Mesenchymal stem cell (in vitro differentiated cells and primary cell): ENCODE results near the gene APEH.

ENCODE experiments used
- DNase-seq: peaks from one replicate; pipeline ENCODE4 v3.0.0-alpha.2; 2013
- H2AFZ ChIP-seq: one replicate; pipeline ENCODE4 v1.6.1; 2013; ENCODE audit warnings: low read depth, mild to moderate bottlenecking, control low read depth, inconsistent platforms, low read length, moderate library complexity
- H2AK5ac ChIP-seq: 2 replicates; pipeline ENCODE4 v1.6.1; 2013; ENCODE audit warnings: low read length, moderate library complexity, mild to moderate bottlenecking, inconsistent platforms; ENCODE audit not compliant: severe bottlenecking
- H2BK120ac ChIP-seq: one replicate; pipeline ENCODE4 v1.6.1; 2013; ENCODE audit warnings: low read depth, mild to moderate bottlenecking, inconsistent platforms, low read length, moderate library complexity
- H2BK12ac ChIP-seq, 2 experiments: one replicate each; pipeline ENCODE4 v1.6.1; 2013; ENCODE audit warnings: inconsistent platforms in 2 of 2, low read length in 2 of 2, mild to moderate bottlenecking in 2 of 2, moderate library complexity in 2 of 2, control low read depth in 1 of 2
- H2BK15ac ChIP-seq: one replicate; pipeline ENCODE4 v1.6.1; 2013; ENCODE audit warnings: mild to moderate bottlenecking, low read depth, inconsistent platforms; ENCODE audit not compliant: poor library complexity, severe bottlenecking
- H2BK5ac ChIP-seq: 2 replicates; pipeline ENCODE4 v1.6.1; 2013; ENCODE audit warnings: low read depth, mild to moderate bottlenecking, low read length, control low read depth, inconsistent platforms; ENCODE audit not compliant: poor library complexity, severe bottlenecking
- H3K14ac ChIP-seq, 2 experiments: one replicate each; pipeline ENCODE4 v1.6.1; 2013; ENCODE audit warnings: inconsistent platforms in 2 of 2, low read length in 2 of 2, control low read depth in 1 of 2, mild to moderate bottlenecking in 1 of 2, moderate library complexity in 1 of 2
- H3K18ac ChIP-seq, 2 experiments: one replicate each; pipeline ENCODE4 v1.6.1; 2013; ENCODE audit warnings: inconsistent platforms in 2 of 2, low read length in 2 of 2, control low read depth in 1 of 2, low read depth in 1 of 2, mild to moderate bottlenecking in 1 of 2
- H3K23ac ChIP-seq, 2 experiments: one replicate each; pipeline ENCODE4 v1.6.1; 2013; ENCODE audit warnings: inconsistent platforms in 2 of 2, low read length in 2 of 2, mild to moderate bottlenecking in 2 of 2, moderate library complexity in 2 of 2, control low read depth in 1 of 2
- H3K27ac ChIP-seq: 2 replicates; pipeline ENCODE4 v1.5.1; 2013; ENCODE audit warnings: mild to moderate bottlenecking, moderate library complexity, low read length, control low read depth, inconsistent platforms; ENCODE audit not compliant: poor library complexity, severe bottlenecking
- H3K27me3 ChIP-seq, 2 experiments: 2 replicates each; pipeline versions ENCODE4 v1.6.1 to v1.7.0; 2013; ENCODE audit warnings: low read length in 2 of 2, mild to moderate bottlenecking in 2 of 2, moderate library complexity in 2 of 2, control low read depth in 1 of 2, inconsistent platforms in 1 of 2; ENCODE audit not compliant: control insufficient read depth in 1 of 2, insufficient read depth in 1 of 2
- H3K36me3 ChIP-seq, 2 experiments: 2 replicates each; pipeline versions ENCODE4 v1.6.1 to v1.7.0; 2013; ENCODE audit warnings: low read length in 2 of 2, control low read depth in 1 of 2, inconsistent platforms in 1 of 2, low read depth in 1 of 2, mild to moderate bottlenecking in 1 of 2; ENCODE audit not compliant: insufficient read depth in 2 of 2, control insufficient read depth in 1 of 2
- H3K4ac ChIP-seq, 2 experiments: one replicate each; pipeline ENCODE4 v1.6.1; 2013; ENCODE audit warnings: inconsistent platforms in 2 of 2, low read length in 2 of 2, mild to moderate bottlenecking in 2 of 2, moderate library complexity in 2 of 2, control low read depth in 1 of 2, low read depth in 1 of 2
- H3K4me1 ChIP-seq: 2 replicates; pipeline ENCODE4 v1.6.1; 2013; ENCODE audit warnings: low read depth, low read length, control low read depth; ENCODE audit not compliant: control insufficient read depth, insufficient read depth
- H3K4me2 ChIP-seq: 2 replicates; pipeline ENCODE4 v1.6.1; 2013; ENCODE audit warnings: low read length, mild to moderate bottlenecking, inconsistent platforms; ENCODE audit not compliant: poor library complexity, severe bottlenecking
- H3K4me3 ChIP-seq, 2 experiments: 2 replicates each; pipeline versions ENCODE4 v1.5.1 to v1.7.0; 2013; ENCODE audit warnings: low read length in 2 of 2, mild to moderate bottlenecking in 2 of 2, control low read depth in 1 of 2, low read depth in 1 of 2; ENCODE audit not compliant: insufficient read depth in 1 of 2
- H3K79me1 ChIP-seq: replicated peaks from 2 replicates; pipeline ENCODE4 v1.6.1; 2013; ENCODE audit warnings: mild to moderate bottlenecking, control low read depth, low read length, inconsistent platforms; ENCODE audit not compliant: poor library complexity, severe bottlenecking
- H3K9ac ChIP-seq: 2 replicates; pipeline ENCODE4 v1.7.0; 2013; ENCODE audit warnings: mild to moderate bottlenecking, low read length, moderate library complexity
- H3K9me3 ChIP-seq: 2 replicates; pipeline ENCODE4 v1.7.0; 2013; ENCODE audit warnings: mild to moderate bottlenecking, low read length; ENCODE audit not compliant: control insufficient read depth
- H4K8ac ChIP-seq: one replicate; pipeline ENCODE4 v1.6.1; 2013; ENCODE audit warnings: inconsistent platforms, mild to moderate bottlenecking, low read length, moderate library complexity
- H4K91ac ChIP-seq: one replicate; pipeline ENCODE4 v1.6.1; 2013; ENCODE audit warnings: mild to moderate bottlenecking, low read length, inconsistent platforms
- WGBS: methylation state at CpG from one replicate; pipeline ENCODE4 v1.1.7; 2013; ENCODE audit warnings: mixed read lengths; 5-methylcytosine and 5-hydroxymethylcytosine counted together

The APEH gene

GRCh38 chr3:49720855-49721595 lies 46.9 kb downstream of the APEH start:
- H3K4me3 ChIP-seq: no peak overlapping the region
- H2BK12ac ChIP-seq: no peak overlapping the region
- no peak overlapping the region for H3K18ac ChIP-seq
- no peak overlapping the region for H3K9ac ChIP-seq
- no peak overlapping the region for H3K14ac ChIP-seq
- peaks cover 33% of the 10 kb centered on the region for H3K4me1 ChIP-seq
- no peak overlapping the region for H4K8ac ChIP-seq
- no peaks in the 10 kb centered on the region for H3K9me3 ChIP-seq
- DNase-seq: no peak
- no peak overlapping the region for H2BK120ac ChIP-seq
- H2BK15ac ChIP-seq: no peak overlapping the region
- no peak overlapping the region for H2AK5ac ChIP-seq
- H2BK5ac ChIP-seq: no peak overlapping the region
- peaks cover 41 to 70% of the 10 kb centered on the region in 2 experiments for H3K36me3 ChIP-seq
- H4K91ac ChIP-seq: no peak overlapping the region
- no peak overlapping the region for H3K4ac ChIP-seq
- no peak overlapping the region for H3K4me2 ChIP-seq
- no peak overlapping the region for H3K27ac ChIP-seq
- 93% methylated on average over 3 of the region's 4 CpGs for WGBS
- no peaks in the 10 kb centered on the region for H3K27me3 ChIP-seq
- H3K23ac ChIP-seq: no peak overlapping the region
- no peak overlapping the region for H2AFZ ChIP-seq
- peaks cover 23% of the 10 kb centered on the region for H3K79me1 ChIP-seq

GRCh38 chr3:49721596-49721895 lies 47.4 kb downstream of the APEH start:
- H3K9ac ChIP-seq: no peak overlapping the region
- H2AK5ac ChIP-seq: no peak overlapping the region
- H3K23ac ChIP-seq: no peak overlapping the region
- no peaks in the 10 kb centered on the region for H3K9me3 ChIP-seq
- H3K27me3 ChIP-seq: no peaks in the 10 kb centered on the region
- no peak overlapping the region for H2AFZ ChIP-seq
- no peak for DNase-seq
- WGBS: 96% methylated on average over 9 of the region's 9 CpGs
- no peak overlapping the region for H4K91ac ChIP-seq
- H3K4me1 ChIP-seq: peaks cover 33% of the 10 kb centered on the region
- H3K79me1 ChIP-seq: peaks cover 28% of the 10 kb centered on the region
- H2BK15ac ChIP-seq: no peak overlapping the region
- H3K4me2 ChIP-seq: no peak overlapping the region
- no peak overlapping the region for H3K14ac ChIP-seq
- H2BK5ac ChIP-seq: no peak overlapping the region
- no peak overlapping the region for H3K4me3 ChIP-seq
- no peak overlapping the region for H3K18ac ChIP-seq
- no peak overlapping the region for H3K27ac ChIP-seq
- peaks cover 44 to 70% of the 10 kb centered on the region in 2 experiments for H3K36me3 ChIP-seq
- H3K4ac ChIP-seq: no peak overlapping the region
- H2BK12ac ChIP-seq: no peak overlapping the region
- no peak overlapping the region for H2BK120ac ChIP-seq
- no peak overlapping the region for H4K8ac ChIP-seq

- no peak overlapping the region for H3K23ac ChIP-seq
- no peak overlapping the region for H3K4me2 ChIP-seq
- no peak overlapping the region for H2BK120ac ChIP-seq
- 96% methylated on average over 26 of the region's 26 CpGs for WGBS
- no peak overlapping the region for H3K27ac ChIP-seq
- peak overlapping the region; percentile 14 for H4K91ac ChIP-seq
- H3K18ac ChIP-seq: no peak overlapping the region
- no peak overlapping the region for H3K14ac ChIP-seq
- peaks cover 50 to 71% of the 10 kb centered on the region in 2 experiments for H3K36me3 ChIP-seq
- peak overlapping the region in 1 of 2 experiments; percentile 92 for H3K4me3 ChIP-seq
- H3K79me1 ChIP-seq: peaks cover 33% of the 10 kb centered on the region
- no peaks in the 10 kb centered on the region for H3K27me3 ChIP-seq
- H3K4ac ChIP-seq: no peak overlapping the region
- no peak overlapping the region for H2AK5ac ChIP-seq
- no peaks in the 10 kb centered on the region for H3K9me3 ChIP-seq
- H3K4me1 ChIP-seq: peaks cover 33% of the 10 kb centered on the region
- no peak overlapping the region for H2BK15ac ChIP-seq
- H4K8ac ChIP-seq: no peak overlapping the region
- no peak overlapping the region for H2BK5ac ChIP-seq
- H2BK12ac ChIP-seq: peak overlapping the region in 1 of 2 experiments; percentile 29
- no peak overlapping the region for H2AFZ ChIP-seq
- peak overlapping the region; percentile 98 for H3K9ac ChIP-seq
- DNase-seq: no peak
These were observed 48.0 kb downstream of the APEH start for GRCh38 chr3:49721896-49722781.

GRCh38 chr3:49722896-49723295 lies 48.7 kb downstream of the APEH start:
- Histone ChIP-seq H3K27me3 (no peaks in the 10 kb centered on the region), H2BK120ac (no peak overlapping the region), H3K9me3 (no peaks in the 10 kb centered on the region), H4K91ac (no peak overlapping the region), H2BK12ac (no peak overlapping the region), H3K4me1 (peaks cover 33% of the 10 kb centered on the region), H3K9ac (peak overlapping the region; percentile 98), H3K14ac (no peak overlapping the region), H3K4me2 (peak overlapping the region; percentile 57), H2AFZ (no peak overlapping the region), H4K8ac (no peak overlapping the region), H2BK5ac (no peak overlapping the region), H2AK5ac (no peak overlapping the region), H3K79me1 (peaks cover 37% of the 10 kb centered on the region), H3K27ac (no peak overlapping the region), H2BK15ac (no peak overlapping the region), H3K4me3 (peak overlapping the region; percentile 84 to 92), H3K18ac (no peak overlapping the region), H3K23ac (no peak overlapping the region), H3K4ac (no peak overlapping the region), H3K36me3 (peaks cover 57 to 71% of the 10 kb centered on the region in 2 experiments)
- DNase-seq: no peak
- 83% methylated on average over 8 of the region's 8 CpGs for WGBS
